Non-pigmented ciliary epithelial cell (primary cell): Measurements from ENCODE around the gene DDX42.
"Not testable (repeated sequence)": the region's sequence is repeated elsewhere in the genome, so short reads cannot be mapped to it uniquely, and the experiment has no call there.

Experiments used
- DNase-seq: peaks from one replicate; pipeline ENCODE4 v3.0.0-alpha.2; 2010; ENCODE audit warnings: low read depth

DDX42 gene

GRCh38 chr17:63775420-63775819 lies 1.4 kb downstream of the DDX42 start:
- no peak for DNase-seq

GRCh38 chr17:63780507-63780906 lies 6.5 kb downstream of the DDX42 start:
- DNase-seq = no peak

GRCh38 chr17:63780928-63781327 lies 7.0 kb downstream of the DDX42 start:
- DNase-seq = no peak

- DNase-seq = no peak
These were observed 9.6 kb downstream of the DDX42 start for GRCh38 chr17:63783522-63783921.

- no peak for DNase-seq
These were observed 11.6 kb downstream of the DDX42 start for GRCh38 chr17:63785556-63785955.

GRCh38 chr17:63786117-63786516 lies 12.1 kb downstream of the DDX42 start:
- DNase-seq = no peak

- DNase-seq = no peak
These were observed 13.2 kb downstream of the DDX42 start for GRCh38 chr17:63786971-63787711.

- DNase-seq = no peak
These were observed 16.1 kb downstream of the DDX42 start for GRCh38 chr17:63790057-63790456.

GRCh38 chr17:63792055-63792729 lies 18.2 kb downstream of the DDX42 start:
- DNase-seq = no peak

- not testable (repeated sequence) for DNase-seq
These were observed 22.4 kb downstream of the DDX42 start for GRCh38 chr17:63796375-63796774.

- DNase-seq = no peak
These were observed 24.7 kb downstream of the DDX42 start for GRCh38 chr17:63798572-63799106.

- no peak for DNase-seq
These were observed 26.8 kb downstream of the DDX42 start for GRCh38 chr17:63800783-63801182.

- DNase-seq = no peak
These were observed 30.4 kb downstream of the DDX42 start for GRCh38 chr17:63804328-63804727.

- DNase-seq = no peak
These were observed 31.6 kb downstream of the DDX42 start for GRCh38 chr17:63805591-63805990.

GRCh38 chr17:63809970-63810369 lies 36.0 kb downstream of the DDX42 start:
- DNase-seq = no peak

GRCh38 chr17:63816123-63816522 lies 42.2 kb downstream of the DDX42 start:
- DNase-seq = no peak

GRCh38 chr17:63816669-63817068 lies 42.7 kb downstream of the DDX42 start:
- DNase-seq = no peak

- no peak for DNase-seq
These were observed 43.9 kb downstream of the DDX42 start for GRCh38 chr17:63817736-63818385.

- DNase-seq = no peak
These were observed 45.2 kb downstream of the DDX42 start for GRCh38 chr17:63819131-63819530.

- no peak for DNase-seq
These were observed 45.9 kb downstream of the DDX42 start for GRCh38 chr17:63819585-63820537.

GRCh38 chr17:63820963-63821561 lies 47.1 kb downstream of the DDX42 start:
- DNase-seq = no peak
